ENCODE measurements around the gene DYNC1H1.
A peak's percentile ranks its signal among the peaks of the same experiment; 100 is the strongest.

The DYNC1H1 gene

GRCh38 chr14:101958418-101959180 is 5.8 kb upstream of the DYNC1H1 start:
- Histone ChIP-seq H3K4me1 (ENCODE audit: control insufficient read depth, insufficient read depth, low read length) (peaks cover 13% of the 10 kb centered on the region), H3K27me3 (replicated peaks; ENCODE audit: control insufficient read depth, insufficient read depth, low read length) (no peaks in the 10 kb centered on the region), H3K9ac (ENCODE audit: low read length) (no peak overlapping the region), H3K4me3 (ENCODE audit: low read length) (no peak overlapping the region), H3K36me3 (ENCODE audit: control insufficient read depth, insufficient read depth, low read length, severe bottlenecking) (no peaks in the 10 kb centered on the region), H3K9me3 (ENCODE audit: control insufficient read depth, low read length) (no peaks in the 10 kb centered on the region)
- DNase-seq (ENCODE audit: low read depth), result no peak

DNA sequence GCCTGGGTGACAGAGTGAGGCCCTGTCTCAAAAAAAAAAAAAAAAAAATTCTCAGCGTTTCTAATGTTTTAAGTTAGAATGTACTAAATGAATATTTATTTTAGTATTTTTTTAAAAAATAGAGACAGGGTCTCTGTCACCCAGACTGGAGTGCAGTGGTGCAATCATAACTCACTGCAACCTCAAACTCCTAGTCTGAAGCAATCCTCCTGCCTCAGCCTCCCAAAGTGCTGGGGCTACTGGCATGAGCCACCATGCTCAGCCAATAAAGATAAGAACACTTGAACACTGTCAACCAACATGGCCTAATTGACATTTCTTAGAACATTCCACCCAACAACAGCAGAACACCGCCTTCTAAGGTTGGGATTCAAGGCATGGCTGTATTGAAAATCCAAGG is 5.1 kb upstream of the DYNC1H1 start:
- H3K36me3 ChIP-seq (ENCODE audit: control insufficient read depth, insufficient read depth, low read length, severe bottlenecking), result no peaks in the 10 kb centered on the region
- no peaks in the 10 kb centered on the region for H3K27me3 ChIP-seq (replicated peaks; ENCODE audit: control insufficient read depth, insufficient read depth, low read length)
- H3K4me3 ChIP-seq (ENCODE audit: low read length), result no peak overlapping the region
- no peaks in the 10 kb centered on the region for H3K9me3 ChIP-seq (ENCODE audit: control insufficient read depth, low read length)
- no peak for DNase-seq (ENCODE audit: low read depth)
- H3K9ac ChIP-seq (ENCODE audit: low read length), result no peak overlapping the region
- H3K4me1 ChIP-seq (ENCODE audit: control insufficient read depth, insufficient read depth, low read length), result peaks cover 17% of the 10 kb centered on the region

DNA sequence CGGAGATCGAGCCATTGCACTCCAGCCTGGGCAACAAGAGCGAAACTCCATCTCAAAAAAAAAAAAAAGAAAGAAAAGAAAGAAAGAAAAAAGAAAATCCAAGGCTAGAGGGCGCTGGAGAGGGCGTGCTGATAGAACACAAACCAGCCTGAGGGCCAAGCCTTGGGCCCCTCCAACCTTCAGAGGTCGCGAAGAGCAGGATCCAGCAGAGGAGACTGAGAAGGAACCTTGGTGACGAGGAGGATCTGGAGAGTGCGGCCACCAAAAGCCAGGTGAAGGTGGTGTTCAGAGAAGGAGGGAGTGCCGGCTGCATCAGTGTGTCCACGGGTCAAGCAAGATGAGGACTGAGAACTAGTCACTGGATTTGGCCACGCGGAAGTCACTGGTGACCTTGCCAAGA is 4.1 kb upstream of the DYNC1H1 start:
- peak; percentile 52 for DNase-seq (ENCODE audit: low read depth)
- no peaks in the 10 kb centered on the region for H3K36me3 ChIP-seq (ENCODE audit: control insufficient read depth, insufficient read depth, low read length, severe bottlenecking)
- peaks cover 17% of the 10 kb centered on the region for H3K4me1 ChIP-seq (ENCODE audit: control insufficient read depth, insufficient read depth, low read length)
- no peak overlapping the region for H3K9ac ChIP-seq (ENCODE audit: low read length)
- no peaks in the 10 kb centered on the region for H3K27me3 ChIP-seq (replicated peaks; ENCODE audit: control insufficient read depth, insufficient read depth, low read length)
- H3K9me3 ChIP-seq (ENCODE audit: control insufficient read depth, low read length), result no peaks in the 10 kb centered on the region
- H3K4me3 ChIP-seq (ENCODE audit: low read length), result no peak overlapping the region

DNA sequence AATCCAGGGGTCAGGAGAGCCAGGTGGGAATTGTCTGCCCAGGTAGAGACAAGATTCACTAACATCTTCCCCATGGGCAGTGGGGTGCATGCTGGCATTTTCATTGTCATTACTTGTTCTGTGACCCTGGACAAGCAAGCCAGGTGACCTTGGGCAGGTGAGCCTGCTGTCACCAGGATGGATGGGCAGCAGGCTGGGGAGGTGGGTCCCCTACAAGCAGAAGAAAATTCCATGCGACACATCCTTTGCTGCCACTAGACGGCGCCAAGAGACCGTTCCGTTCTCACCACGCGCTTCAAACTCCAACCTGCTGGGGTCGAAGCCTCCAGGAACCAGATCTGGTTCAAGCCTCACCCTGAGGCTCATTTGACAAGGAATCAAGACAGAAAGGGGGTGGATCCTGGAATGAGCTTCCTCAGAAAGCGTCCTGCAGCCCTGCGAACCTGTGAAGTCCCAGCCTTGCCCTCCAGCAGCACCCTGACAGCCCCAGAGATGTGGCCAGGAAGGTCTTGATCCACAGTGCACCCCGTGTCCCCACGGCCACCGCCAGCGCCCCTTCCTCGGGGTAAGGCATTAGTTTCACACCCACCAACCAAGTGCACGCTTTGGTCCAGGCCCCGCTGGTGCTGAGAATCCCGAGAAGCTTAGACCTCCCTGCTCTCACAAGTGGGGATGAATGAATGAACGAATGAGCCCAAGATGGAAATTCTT is 3.2 kb upstream of the DYNC1H1 start:
- Histone ChIP-seq H3K27me3 (replicated peaks; ENCODE audit: control insufficient read depth, insufficient read depth, low read length) (no peaks in the 10 kb centered on the region), H3K4me3 (ENCODE audit: low read length) (no peak overlapping the region), H3K36me3 (ENCODE audit: control insufficient read depth, insufficient read depth, low read length, severe bottlenecking) (no peaks in the 10 kb centered on the region), H3K9me3 (ENCODE audit: control insufficient read depth, low read length) (no peaks in the 10 kb centered on the region), H3K4me1 (ENCODE audit: control insufficient read depth, insufficient read depth, low read length) (peaks cover 17% of the 10 kb centered on the region), H3K9ac (ENCODE audit: low read length) (no peak overlapping the region)
- DNase-seq (ENCODE audit: low read depth), result peak; percentile 88

DNA sequence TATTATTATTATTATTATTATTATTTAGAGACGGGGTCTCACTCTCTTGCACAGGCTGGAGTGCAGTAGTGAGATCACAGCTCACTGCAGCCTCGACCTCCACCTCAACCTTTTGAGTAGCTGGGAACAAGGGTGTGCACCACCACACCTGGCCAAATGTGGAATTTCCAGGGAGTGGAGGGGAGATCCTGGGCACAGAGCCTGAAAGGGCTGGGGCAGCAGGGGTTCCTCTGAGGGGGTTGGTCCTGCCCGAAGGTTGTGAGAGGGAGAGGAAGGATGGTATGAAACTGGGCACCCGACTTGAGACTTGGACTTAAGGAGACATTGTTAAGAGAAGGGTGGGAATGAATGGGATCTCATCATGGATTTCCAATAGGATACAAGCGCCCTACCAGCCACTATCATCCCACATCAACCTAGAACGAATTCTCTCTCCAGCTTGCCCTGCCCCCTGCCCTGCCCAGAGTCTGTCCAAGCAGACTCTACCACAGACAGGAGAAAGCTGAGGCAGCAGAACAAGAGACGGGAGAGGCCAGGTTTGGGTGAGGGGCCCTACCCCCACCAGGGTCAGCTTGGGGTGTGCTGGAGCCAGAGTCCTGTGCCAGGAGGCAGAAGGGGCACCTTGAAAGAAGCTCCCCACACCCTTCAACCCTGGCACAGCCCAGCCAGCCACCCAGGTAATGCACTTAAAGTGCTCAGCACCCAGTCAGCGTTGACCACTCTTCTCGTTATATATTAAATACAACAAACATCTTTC is 2.4 kb upstream of the DYNC1H1 start:
- H3K9me3 ChIP-seq (ENCODE audit: control insufficient read depth, low read length), result no peaks in the 10 kb centered on the region
- no peaks in the 10 kb centered on the region for H3K27me3 ChIP-seq (replicated peaks; ENCODE audit: control insufficient read depth, insufficient read depth, low read length)
- H3K9ac ChIP-seq (ENCODE audit: low read length), result peak overlapping the region; percentile 38
- DNase-seq (ENCODE audit: low read depth), result no peak
- H3K36me3 ChIP-seq (ENCODE audit: control insufficient read depth, insufficient read depth, low read length, severe bottlenecking), result no peaks in the 10 kb centered on the region
- H3K4me3 ChIP-seq (ENCODE audit: low read length), result no peak overlapping the region
- peaks cover 24% of the 10 kb centered on the region for H3K4me1 ChIP-seq (ENCODE audit: control insufficient read depth, insufficient read depth, low read length)

- Histone ChIP-seq H3K9me3 (ENCODE audit: control insufficient read depth, low read length) (no peaks in the 10 kb centered on the region), H3K4me1 (ENCODE audit: control insufficient read depth, insufficient read depth, low read length) (peaks cover 27% of the 10 kb centered on the region), H3K9ac (ENCODE audit: low read length) (peak overlapping the region; percentile 38), H3K36me3 (ENCODE audit: control insufficient read depth, insufficient read depth, low read length, severe bottlenecking) (no peaks in the 10 kb centered on the region), H3K27me3 (replicated peaks; ENCODE audit: control insufficient read depth, insufficient read depth, low read length) (no peaks in the 10 kb centered on the region), H3K4me3 (ENCODE audit: low read length) (no peak overlapping the region)
- DNase-seq (ENCODE audit: low read depth), result peak; percentile 92
Measured at GRCh38 chr14:101962503-101962874, 1.9 kb upstream of the DYNC1H1 start.

- peaks cover 27% of the 10 kb centered on the region for H3K4me1 ChIP-seq (ENCODE audit: control insufficient read depth, insufficient read depth, low read length)
- no peaks in the 10 kb centered on the region for H3K9me3 ChIP-seq (ENCODE audit: control insufficient read depth, low read length)
- H3K27me3 ChIP-seq (replicated peaks; ENCODE audit: control insufficient read depth, insufficient read depth, low read length), result no peaks in the 10 kb centered on the region
- no peak for DNase-seq (ENCODE audit: low read depth)
- peak overlapping the region; percentile 38 for H3K9ac ChIP-seq (ENCODE audit: low read length)
- H3K4me3 ChIP-seq (ENCODE audit: low read length), result no peak overlapping the region
- no peaks in the 10 kb centered on the region for H3K36me3 ChIP-seq (ENCODE audit: control insufficient read depth, insufficient read depth, low read length, severe bottlenecking)
Measured at GRCh38 chr14:101963052-101963451, 1.3 kb upstream of the DYNC1H1 start.

DNA sequence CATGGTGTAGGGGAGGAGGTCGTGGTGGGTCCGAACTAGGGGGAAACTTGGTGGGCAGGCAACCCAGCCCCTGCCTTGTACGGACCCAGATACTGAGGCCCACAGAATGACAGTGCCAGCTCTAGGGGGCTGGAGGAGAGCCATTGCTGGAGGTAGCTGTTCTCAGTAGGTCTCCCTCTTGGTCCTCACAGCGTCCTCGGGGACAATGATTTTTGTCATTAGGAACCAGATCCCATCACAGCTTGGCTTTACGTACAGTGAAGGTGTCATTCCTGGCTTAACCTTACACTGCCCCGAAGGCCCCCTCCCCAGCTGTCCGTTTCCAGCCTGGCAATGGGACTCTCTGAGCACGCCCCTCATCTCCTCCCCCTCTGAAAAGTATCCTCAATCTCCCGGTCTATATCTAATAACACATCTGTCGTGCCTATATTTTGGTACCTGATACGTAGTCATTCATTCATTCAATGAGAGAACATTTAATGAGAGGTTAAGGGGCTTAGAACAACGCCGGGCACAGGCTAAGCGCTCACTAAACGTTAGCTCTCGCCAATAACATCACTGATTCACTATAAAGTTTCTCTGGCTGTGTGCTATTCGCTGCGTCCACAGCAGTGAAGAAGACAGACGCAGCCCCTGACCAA is 597 bp upstream of the DYNC1H1 start:
- Histone ChIP-seq H3K36me3 (ENCODE audit: control insufficient read depth, insufficient read depth, low read length, severe bottlenecking) (no peaks in the 10 kb centered on the region), H3K9me3 (ENCODE audit: control insufficient read depth, low read length) (no peaks in the 10 kb centered on the region), H3K9ac (ENCODE audit: low read length) (peak overlapping the region; percentile 76), H3K27me3 (replicated peaks; ENCODE audit: control insufficient read depth, insufficient read depth, low read length) (no peaks in the 10 kb centered on the region), H3K4me1 (ENCODE audit: control insufficient read depth, insufficient read depth, low read length) (peaks cover 27% of the 10 kb centered on the region), H3K4me3 (ENCODE audit: low read length) (peak overlapping the region; percentile 69)
- no peak for DNase-seq (ENCODE audit: low read depth)

- Histone ChIP-seq H3K4me1 (ENCODE audit: control insufficient read depth, insufficient read depth, low read length) (peaks cover 37% of the 10 kb centered on the region), H3K9ac (ENCODE audit: low read length) (peak overlapping the region; percentile 98), H3K27me3 (replicated peaks; ENCODE audit: control insufficient read depth, insufficient read depth, low read length) (no peaks in the 10 kb centered on the region), H3K4me3 (ENCODE audit: low read length) (peak overlapping the region; percentile 96), H3K9me3 (ENCODE audit: control insufficient read depth, low read length) (no peaks in the 10 kb centered on the region), H3K36me3 (ENCODE audit: control insufficient read depth, insufficient read depth, low read length, severe bottlenecking) (peaks cover 8% of the 10 kb centered on the region)
- DNase-seq (ENCODE audit: low read depth), result peak; percentile 85
Measured at GRCh38 chr14:101965181-101965544, 790 bp downstream of the DYNC1H1 start.

- peaks cover 42% of the 10 kb centered on the region for H3K4me1 ChIP-seq (ENCODE audit: control insufficient read depth, insufficient read depth, low read length)
- peak; percentile 45 for DNase-seq (ENCODE audit: low read depth)
- H3K4me3 ChIP-seq (ENCODE audit: low read length), result peak overlapping the region; percentile 96
- H3K9ac ChIP-seq (ENCODE audit: low read length), result peak overlapping the region; percentile 98
- H3K9me3 ChIP-seq (ENCODE audit: control insufficient read depth, low read length), result no peaks in the 10 kb centered on the region
- no peaks in the 10 kb centered on the region for H3K27me3 ChIP-seq (replicated peaks; ENCODE audit: control insufficient read depth, insufficient read depth, low read length)
- H3K36me3 ChIP-seq (ENCODE audit: control insufficient read depth, insufficient read depth, low read length, severe bottlenecking), result peaks cover 8% of the 10 kb centered on the region
Measured at GRCh38 chr14:101965770-101966722, 1.7 kb downstream of the DYNC1H1 start.

Data from adipocyte (in vitro differentiated cells).